Loucy (cell line): ENCODE results near the gene OR6K2.

ENCODE experiments used
- H2AFZ ChIP-seq: fragments of 200-600 bp; sonication (generic); 2 replicates; pipeline ENCODE4 v1.6.0; 2016; ENCODE audit warnings: antibody characterized with exemption, mild to moderate bottlenecking, low read length, moderate library complexity
- H3F3A ChIP-seq: fragments of 200-600 bp; 2 replicates; pipeline ENCODE4 v1.6.0; 2016; ENCODE audit warnings: antibody characterized with exemption, low read depth, mild to moderate bottlenecking
- H3K27me3 ChIP-seq: fragments of 200-600 bp; sonication (generic); 2 replicates; pipeline ENCODE4 v1.6.1; 2014; ENCODE audit warnings: low read length, mild to moderate bottlenecking; ENCODE audit not compliant: insufficient read depth, poor library complexity, severe bottlenecking
- H3K36me3 ChIP-seq: fragments of 200-600 bp; sonication (generic); 2 replicates; pipeline ENCODE4 v1.6.1; 2016; ENCODE audit warnings: low read length; ENCODE audit not compliant: insufficient read depth
- H3K4me1 ChIP-seq: fragments of 200-600 bp; sonication (generic); 2 replicates; pipeline ENCODE4 v1.5.1; 2014; ENCODE audit warnings: low read length, mild to moderate bottlenecking; ENCODE audit not compliant: insufficient read depth, poor library complexity, severe bottlenecking
- H3K4me2 ChIP-seq: fragments of 200-600 bp; sonication (generic); 2 replicates; pipeline ENCODE4 v1.6.0; 2014; ENCODE audit warnings: antibody characterized with exemption, low read length, low read depth, mild to moderate bottlenecking; ENCODE audit not compliant: poor library complexity, severe bottlenecking
- H3K4me3 ChIP-seq: fragments of 200-600 bp; sonication (generic); 2 replicates; pipeline ENCODE4 v1.5.1; 2014; ENCODE audit warnings: low read length, mild to moderate bottlenecking, mixed read lengths; ENCODE audit not compliant: poor library complexity, severe bottlenecking
- H3K79me2 ChIP-seq: fragments of 200-600 bp; sonication (generic); 2 replicates; pipeline ENCODE4 v1.6.1; 2014; ENCODE audit warnings: low read length; ENCODE audit not compliant: insufficient read depth
- H3K9ac ChIP-seq: fragments of 200-600 bp; sonication (generic); 2 replicates; pipeline ENCODE4 v1.6.0; 2014; ENCODE audit warnings: mild to moderate bottlenecking, low read depth, low read length, moderate library complexity; ENCODE audit not compliant: poor library complexity, severe bottlenecking
- H3K9me2 ChIP-seq: fragments of 200-600 bp; sonication (generic); replicated peaks from 2 replicates; pipeline ENCODE4 v1.6.1; 2016; ENCODE audit warnings: low read depth, low read length, mixed read lengths
- H3K9me3 ChIP-seq: fragments of 200-600 bp; sonication (generic); 2 replicates; pipeline ENCODE4 v1.6.1; 2014; ENCODE audit warnings: mild to moderate bottlenecking, antibody characterized with exemption, low read length, low read depth; ENCODE audit not compliant: insufficient read depth
- H4K20me1 ChIP-seq: fragments of 200-600 bp; sonication (generic); 2 replicates; pipeline ENCODE4 v1.6.0; 2014; ENCODE audit warnings: antibody characterized with exemption, low read length, mild to moderate bottlenecking; ENCODE audit not compliant: insufficient read depth, poor library complexity, severe bottlenecking
- EZH2phosphoT487 ChIP-seq: fragments of 200-600 bp; IDR thresholded peaks from 2 replicates; pipeline ENCODE4 v1.6.1; 2018; ENCODE audit warnings: antibody characterized with exemption, mild to moderate bottlenecking, moderate library complexity, borderline replicate concordance
- TF ChIP-seq, protein P1 (sequence below): fragments of 200-600 bp; sonication (generic); conservative IDR thresholded peaks from 2 replicates; pipeline ENCODE4 v1.5.1; 2014; ENCODE audit warnings: mild to moderate bottlenecking, antibody characterized with exemption, low read length

The OR6K2 gene

DNA sequence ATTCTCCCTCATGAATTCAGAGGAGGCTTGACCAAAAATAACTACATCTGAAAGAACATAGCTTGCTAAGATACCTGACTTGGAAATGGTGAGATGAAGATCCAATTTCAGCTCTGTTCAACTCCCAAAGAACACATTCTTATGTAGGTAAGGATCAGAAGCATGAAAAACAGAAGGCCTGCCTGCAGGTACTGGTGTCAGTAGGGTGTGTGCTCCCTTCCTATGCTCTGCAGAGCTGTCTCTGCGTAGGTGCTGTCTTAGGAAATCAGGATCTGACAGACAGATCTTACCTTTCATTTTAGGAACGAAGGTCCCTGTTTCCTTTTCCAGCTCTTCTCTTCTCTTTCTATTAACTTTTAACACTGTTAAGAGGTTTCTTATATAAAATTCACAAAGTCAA is 5.6 kb upstream of the OR6K2 start:
- Histone ChIP-seq H3K4me1 (no peaks in the 10 kb centered on the region), H4K20me1 (no peaks in the 10 kb centered on the region), H3K4me2 (no peak overlapping the region), H3K9me3 (no peaks in the 10 kb centered on the region), H2AFZ (no peak overlapping the region), H3K79me2 (no peaks in the 10 kb centered on the region), H3K9me2 (no peaks in the 10 kb centered on the region), H3F3A (no peaks in the 10 kb centered on the region), H3K27me3 (no peaks in the 10 kb centered on the region), H3K36me3 (no peaks in the 10 kb centered on the region), H3K9ac (no peak overlapping the region), H3K4me3 (no peak overlapping the region)
- TF ChIP-seq, protein P1, sequence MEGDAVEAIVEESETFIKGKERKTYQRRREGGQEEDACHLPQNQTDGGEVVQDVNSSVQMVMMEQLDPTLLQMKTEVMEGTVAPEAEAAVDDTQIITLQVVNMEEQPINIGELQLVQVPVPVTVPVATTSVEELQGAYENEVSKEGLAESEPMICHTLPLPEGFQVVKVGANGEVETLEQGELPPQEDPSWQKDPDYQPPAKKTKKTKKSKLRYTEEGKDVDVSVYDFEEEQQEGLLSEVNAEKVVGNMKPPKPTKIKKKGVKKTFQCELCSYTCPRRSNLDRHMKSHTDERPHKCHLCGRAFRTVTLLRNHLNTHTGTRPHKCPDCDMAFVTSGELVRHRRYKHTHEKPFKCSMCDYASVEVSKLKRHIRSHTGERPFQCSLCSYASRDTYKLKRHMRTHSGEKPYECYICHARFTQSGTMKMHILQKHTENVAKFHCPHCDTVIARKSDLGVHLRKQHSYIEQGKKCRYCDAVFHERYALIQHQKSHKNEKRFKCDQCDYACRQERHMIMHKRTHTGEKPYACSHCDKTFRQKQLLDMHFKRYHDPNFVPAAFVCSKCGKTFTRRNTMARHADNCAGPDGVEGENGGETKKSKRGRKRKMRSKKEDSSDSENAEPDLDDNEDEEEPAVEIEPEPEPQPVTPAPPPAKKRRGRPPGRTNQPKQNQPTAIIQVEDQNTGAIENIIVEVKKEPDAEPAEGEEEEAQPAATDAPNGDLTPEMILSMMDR, result no peak
- no peak for TF ChIP-seq EZH2phosphoT487

GRCh38 chr1:158694596-158694995 is 5.9 kb downstream of the OR6K2 start:
- no peaks in the 10 kb centered on the region for H3K79me2 ChIP-seq

GRCh38 chr1:158692356-158692755 is 8.1 kb downstream of the OR6K2 start:
- Histone ChIP-seq H3K4me1 (no peaks in the 10 kb centered on the region), H3K4me3 (no peak overlapping the region), H3F3A (no peaks in the 10 kb centered on the region), H4K20me1 (no peaks in the 10 kb centered on the region), H3K9me2 (no peaks in the 10 kb centered on the region), H2AFZ (no peak overlapping the region), H3K79me2 (no peaks in the 10 kb centered on the region), H3K4me2 (no peak overlapping the region), H3K27me3 (no peaks in the 10 kb centered on the region), H3K9me3 (no peaks in the 10 kb centered on the region), H3K9ac (no peak overlapping the region), H3K36me3 (no peaks in the 10 kb centered on the region)
- TF ChIP-seq EZH2phosphoT487, result no peak
- TF ChIP-seq, protein P1, result no peak

More at GRCh38 chr1:158694596-158694995, 5.9 kb downstream of the OR6K2 start:
- H3K9me3 ChIP-seq, result no peaks in the 10 kb centered on the region
- no peaks in the 10 kb centered on the region for H3K36me3 ChIP-seq
- H3K27me3 ChIP-seq, result no peaks in the 10 kb centered on the region
- H3K4me2 ChIP-seq, result no peak overlapping the region
- H3K4me3 ChIP-seq, result no peak overlapping the region
- H2AFZ ChIP-seq, result no peak overlapping the region
- TF ChIP-seq EZH2phosphoT487, result no peak
- TF ChIP-seq, protein P1, result no peak
- no peaks in the 10 kb centered on the region for H3K4me1 ChIP-seq
- no peaks in the 10 kb centered on the region for H3F3A ChIP-seq
- no peaks in the 10 kb centered on the region for H3K9me2 ChIP-seq
- H4K20me1 ChIP-seq, result no peaks in the 10 kb centered on the region
- H3K9ac ChIP-seq, result no peak overlapping the region
